Trophoblast cell (in vitro differentiated cells and primary cell): ENCODE data around the gene ZNF423.

Source experiments
- DNase-seq, 2 donors: peaks; one replicate each; pipeline ENCODE4 v3.0.0-alpha.2; 2016
- H2AFZ ChIP-seq: 2 replicates; pipeline ENCODE4 v1.6.1; 2013; ENCODE audit warnings: low read length, moderate library complexity, mild to moderate bottlenecking; ENCODE audit not compliant: insufficient read depth, poor library complexity
- H2AK5ac ChIP-seq: 2 replicates; pipeline ENCODE4 v1.6.1; 2013; ENCODE audit warnings: mild to moderate bottlenecking, low read length
- H2BK120ac ChIP-seq: 2 replicates; pipeline ENCODE4 v1.6.1; 2013; ENCODE audit warnings: low read length, mild to moderate bottlenecking, moderate library complexity; ENCODE audit not compliant: insufficient read depth, poor library complexity
- H2BK12ac ChIP-seq: 2 replicates; pipeline ENCODE4 v1.6.1; 2013; ENCODE audit warnings: mild to moderate bottlenecking, low read length, moderate library complexity
- H2BK5ac ChIP-seq: 2 replicates; pipeline ENCODE4 v1.6.1; 2013; ENCODE audit warnings: low read length, low read depth, moderate library complexity, mild to moderate bottlenecking; ENCODE audit not compliant: poor library complexity
- H3K14ac ChIP-seq: 2 replicates; pipeline ENCODE4 v1.6.1; 2013; ENCODE audit warnings: mild to moderate bottlenecking, low read length
- H3K18ac ChIP-seq: 2 replicates; pipeline ENCODE4 v1.6.1; 2013; ENCODE audit warnings: mild to moderate bottlenecking, low read length
- H3K23ac ChIP-seq: 2 replicates; pipeline ENCODE4 v1.6.1; 2013; ENCODE audit warnings: low read length
- H3K27ac ChIP-seq: 2 replicates; pipeline ENCODE4 v1.5.1; 2013; ENCODE audit warnings: low read depth, mild to moderate bottlenecking, inconsistent platforms, low read length, moderate library complexity
- H3K27me3 ChIP-seq: 2 replicates; pipeline ENCODE4 v1.6.1; 2013; ENCODE audit warnings: inconsistent platforms, mild to moderate bottlenecking, low read length, moderate library complexity; ENCODE audit not compliant: insufficient read depth
- H3K36me3 ChIP-seq, 2 experiments: 1 replicate in 1 of 2; 2 replicates in 1 of 2; pipeline ENCODE4 v1.6.1; 2013; ENCODE audit warnings: low read length in 2 of 2, mild to moderate bottlenecking in 2 of 2, moderate library complexity in 1 of 2; ENCODE audit not compliant: insufficient read depth in 2 of 2, control insufficient read depth in 1 of 2
- H3K4ac ChIP-seq: 2 replicates; pipeline ENCODE4 v1.6.1; 2013; ENCODE audit warnings: low read depth, mild to moderate bottlenecking, low read length, moderate library complexity
- H3K4me1 ChIP-seq, 2 experiments: 1 replicate in 1 of 2; 2 replicates in 1 of 2; pipeline ENCODE4 v1.6.1; 2013; ENCODE audit warnings: low read length in 2 of 2, mild to moderate bottlenecking in 2 of 2, moderate library complexity in 1 of 2; ENCODE audit not compliant: insufficient read depth in 2 of 2, control insufficient read depth in 1 of 2
- H3K4me2 ChIP-seq: 2 replicates; pipeline ENCODE4 v1.6.1; 2013; ENCODE audit warnings: inconsistent platforms, mild to moderate bottlenecking, low read length, moderate library complexity
- H3K4me3 ChIP-seq: 2 replicates; pipeline ENCODE4 v1.5.1; 2013; ENCODE audit warnings: mild to moderate bottlenecking, low read depth, low read length, inconsistent platforms
- H3K79me1 ChIP-seq: one replicate; pipeline ENCODE4 v1.6.1; 2013; ENCODE audit warnings: low read length
- H3K79me2 ChIP-seq: 2 replicates; pipeline ENCODE4 v1.6.1; 2013; ENCODE audit warnings: low read length, mild to moderate bottlenecking; ENCODE audit not compliant: control insufficient read depth, insufficient read depth, poor library complexity
- H3K9ac ChIP-seq: 2 replicates; pipeline ENCODE4 v1.6.1; 2013; ENCODE audit warnings: mild to moderate bottlenecking, low read length
- H3K9me3 ChIP-seq: 2 replicates; pipeline ENCODE4 v1.6.1; 2013; ENCODE audit warnings: low read depth, mild to moderate bottlenecking, control low read depth, inconsistent platforms, low read length; ENCODE audit not compliant: insufficient read depth
- H4K12ac ChIP-seq: 2 replicates; pipeline ENCODE4 v1.6.1; 2013; ENCODE audit warnings: low read depth, mild to moderate bottlenecking, low read length, moderate library complexity
- H4K8ac ChIP-seq: 2 replicates; pipeline ENCODE4 v1.6.1; 2013; ENCODE audit warnings: low read depth, mild to moderate bottlenecking, low read length, moderate library complexity
- H4K91ac ChIP-seq: one replicate; pipeline ENCODE4 v1.6.1; 2013; ENCODE audit warnings: low read depth, mild to moderate bottlenecking, low read length, moderate library complexity
- WGBS: extraction: QIAGEN DNeasy Blood & Tissue Kit; methylation state at CpG from one replicate; pipeline ENCODE4 v1.1.7; 2013; ENCODE audit warnings: missing lambda C conversion rate; ENCODE audit not compliant: insufficient read length, insufficient coverage; ENCODE audit errors: extremely low coverage; 5-methylcytosine and 5-hydroxymethylcytosine counted together

The ZNF423 gene

DNA sequence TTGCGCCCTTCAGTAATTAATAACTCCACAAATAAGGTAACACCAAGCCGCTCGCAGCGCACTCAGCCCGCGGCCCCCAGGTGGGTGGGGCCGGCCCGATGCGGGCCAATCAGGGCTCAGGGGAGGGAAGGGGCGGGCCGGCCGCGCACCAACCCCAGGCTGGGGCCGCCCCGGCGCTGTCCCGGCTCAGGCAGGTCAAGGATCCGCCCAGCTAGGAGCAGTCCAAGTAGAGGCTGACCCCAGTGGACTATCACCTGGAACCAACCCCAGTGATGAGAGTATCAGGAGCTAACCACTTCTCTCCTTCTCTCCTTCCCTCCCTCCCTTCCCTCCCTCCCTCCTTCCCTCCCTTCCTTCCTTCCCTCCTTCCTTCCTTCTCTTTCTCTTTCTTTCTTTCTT is 371.5 kb downstream of the ZNF423 start:
- Histone ChIP-seq H4K12ac (no peak overlapping the region), H2AFZ (no peak overlapping the region), H3K79me2 (no peaks in the 10 kb centered on the region), H2BK5ac (no peak overlapping the region), H2BK12ac (no peak overlapping the region), H3K14ac (no peak overlapping the region), H3K23ac (no peak overlapping the region), H3K4ac (no peak overlapping the region), H2BK120ac (no peak overlapping the region), H3K4me2 (peak overlapping the region; percentile 47), H3K4me3 (no peak overlapping the region), H3K79me1 (no peaks in the 10 kb centered on the region), H3K27ac (no peak overlapping the region), H2AK5ac (no peak overlapping the region), H3K27me3 (no peaks in the 10 kb centered on the region), H3K9ac (no peak overlapping the region), H3K18ac (no peak overlapping the region), H3K4me1 (no peaks in the 10 kb centered on the region), H4K91ac (no peak overlapping the region), H3K9me3 (no peaks in the 10 kb centered on the region), H3K36me3 (no peaks in the 10 kb centered on the region), H4K8ac (no peak overlapping the region)
- peak; percentile 22 to 49 for DNase-seq
- no CpG with 5 or more reads among the region's 18 CpGs for WGBS

DNA sequence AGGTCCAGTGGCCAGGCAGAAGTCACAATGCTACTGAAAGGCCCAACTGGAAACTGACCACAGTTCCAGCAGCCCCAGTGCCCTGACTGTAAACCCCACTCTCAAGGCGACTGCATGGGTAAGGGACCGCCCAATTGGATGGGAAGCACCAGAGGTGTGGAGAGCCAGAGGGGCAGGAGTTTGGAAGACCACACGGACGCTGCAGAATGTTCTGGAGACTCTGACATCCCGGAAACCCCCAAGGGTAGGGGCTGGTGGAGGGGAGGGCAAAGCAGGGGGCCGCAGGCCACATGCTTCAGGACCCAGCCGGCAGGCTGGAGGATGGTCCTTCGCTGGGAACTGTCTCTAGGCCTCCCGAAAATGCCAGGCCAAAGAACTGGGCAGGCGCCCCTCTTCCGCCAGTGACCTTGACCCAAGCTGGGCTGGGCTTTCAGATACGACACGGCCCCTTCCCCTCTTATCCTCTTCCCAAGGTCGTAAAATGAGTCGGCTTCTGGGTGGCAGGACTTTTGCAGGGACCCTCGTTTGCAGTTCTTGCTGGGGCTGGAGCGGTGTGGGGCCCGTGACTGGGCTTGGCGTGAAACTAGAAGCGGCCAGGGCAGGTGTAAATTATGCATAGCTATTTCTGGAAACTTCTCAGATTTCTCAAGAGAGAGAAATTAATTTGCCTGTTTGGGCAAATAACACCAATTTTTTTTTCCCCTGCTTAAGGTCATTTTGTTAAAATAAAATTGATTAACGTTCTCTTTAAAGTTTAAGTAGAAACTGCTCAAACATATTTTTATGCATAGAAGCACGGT is 372.1 kb downstream of the ZNF423 start:
- H3K79me2 ChIP-seq = no peaks in the 10 kb centered on the region
- H2BK12ac ChIP-seq = no peak overlapping the region
- no peaks in the 10 kb centered on the region for H3K27me3 ChIP-seq
- no peak overlapping the region for H2BK120ac ChIP-seq
- H3K4me1 ChIP-seq = no peaks in the 10 kb centered on the region
- no peak overlapping the region for H3K18ac ChIP-seq
- peak overlapping the region; percentile 47 for H3K4me2 ChIP-seq
- H2AK5ac ChIP-seq = no peak overlapping the region
- no peak overlapping the region for H2AFZ ChIP-seq
- H4K91ac ChIP-seq = no peak overlapping the region
- H3K14ac ChIP-seq = no peak overlapping the region
- no peak overlapping the region for H4K12ac ChIP-seq
- DNase-seq = no peak
- no peak overlapping the region for H3K27ac ChIP-seq
- no peaks in the 10 kb centered on the region for H3K9me3 ChIP-seq
- no peaks in the 10 kb centered on the region for H3K79me1 ChIP-seq
- no peak overlapping the region for H2BK5ac ChIP-seq
- H4K8ac ChIP-seq = no peak overlapping the region
- no peak overlapping the region for H3K23ac ChIP-seq
- no peak overlapping the region for H3K4me3 ChIP-seq
- no CpG with 5 or more reads among the region's 22 CpGs for WGBS
- no peaks in the 10 kb centered on the region for H3K36me3 ChIP-seq
- H3K9ac ChIP-seq = no peak overlapping the region
- H3K4ac ChIP-seq = no peak overlapping the region

DNA sequence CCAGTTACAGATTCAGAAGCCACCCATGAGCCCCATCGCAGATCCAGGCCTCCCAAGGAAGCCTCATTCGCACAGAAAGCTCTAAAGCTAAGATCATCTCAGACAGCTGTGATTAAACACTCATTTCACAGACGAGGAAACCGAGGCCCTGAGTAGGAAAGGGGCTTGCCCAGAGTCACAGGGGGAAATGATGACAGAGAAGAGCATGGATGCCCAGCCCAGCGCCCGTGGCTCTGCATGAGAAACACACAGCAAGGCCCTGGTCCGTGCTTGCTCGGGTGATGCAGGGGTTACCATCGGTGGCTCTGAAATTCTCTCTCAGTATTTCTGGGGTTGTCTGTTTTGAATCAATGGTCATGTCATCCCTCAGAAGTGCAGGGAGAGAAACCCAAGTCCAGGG is 372.7 kb downstream of the ZNF423 start:
- Histone ChIP-seq H3K9ac (no peak overlapping the region), H3K4ac (no peak overlapping the region), H3K27me3 (no peaks in the 10 kb centered on the region), H3K14ac (no peak overlapping the region), H2BK5ac (no peak overlapping the region), H3K18ac (no peak overlapping the region), H3K4me3 (no peak overlapping the region), H4K91ac (no peak overlapping the region), H2AK5ac (no peak overlapping the region), H3K23ac (no peak overlapping the region), H2BK12ac (no peak overlapping the region), H3K9me3 (no peaks in the 10 kb centered on the region), H3K79me2 (no peaks in the 10 kb centered on the region), H3K4me1 (no peaks in the 10 kb centered on the region), H4K8ac (no peak overlapping the region), H3K27ac (no peak overlapping the region), H3K36me3 (no peaks in the 10 kb centered on the region), H4K12ac (no peak overlapping the region), H2AFZ (no peak overlapping the region), H3K4me2 (no peak overlapping the region), H2BK120ac (no peak overlapping the region), H3K79me1 (no peaks in the 10 kb centered on the region)
- WGBS = no CpG with 5 or more reads among the region's 9 CpGs
- no peak for DNase-seq

DNA sequence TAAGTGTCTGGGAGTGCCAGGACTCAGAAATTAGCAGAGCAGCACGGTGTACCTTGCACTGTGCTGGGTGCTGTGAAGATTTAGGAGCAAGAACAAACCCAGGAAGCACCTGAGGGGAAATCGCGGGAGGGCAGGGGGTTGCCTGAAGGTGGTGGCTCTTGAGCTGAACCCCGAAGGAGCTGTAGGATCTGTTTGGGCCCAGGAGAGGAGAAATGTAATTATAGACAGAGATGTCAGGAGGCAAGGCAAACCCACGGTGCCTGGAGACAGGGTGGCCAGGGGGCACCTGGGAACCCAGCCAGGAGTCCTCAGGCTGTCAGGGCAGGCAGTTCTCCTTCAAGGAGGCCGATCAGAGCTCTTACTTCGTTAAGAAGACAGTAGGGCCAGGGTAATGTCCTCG is 373.2 kb downstream of the ZNF423 start:
- Histone ChIP-seq H3K27me3 (no peaks in the 10 kb centered on the region), H2BK12ac (no peak overlapping the region), H3K14ac (no peak overlapping the region), H3K4ac (no peak overlapping the region), H3K4me2 (no peak overlapping the region), H4K91ac (no peak overlapping the region), H3K9ac (no peak overlapping the region), H2BK5ac (no peak overlapping the region), H3K23ac (no peak overlapping the region), H3K4me1 (no peaks in the 10 kb centered on the region), H3K79me1 (no peaks in the 10 kb centered on the region), H3K79me2 (no peaks in the 10 kb centered on the region), H4K12ac (no peak overlapping the region), H3K18ac (no peak overlapping the region), H3K36me3 (no peaks in the 10 kb centered on the region), H2AFZ (no peak overlapping the region), H3K9me3 (no peaks in the 10 kb centered on the region), H3K27ac (no peak overlapping the region), H3K4me3 (no peak overlapping the region), H4K8ac (no peak overlapping the region), H2BK120ac (no peak overlapping the region), H2AK5ac (no peak overlapping the region)
- WGBS = no CpG with 5 or more reads among the region's 8 CpGs
- DNase-seq = no peak
